Measurements from ENCODE around the gene PCDHGC3.
A peak's percentile ranks its signal among the peaks of the same experiment; 100 is the strongest.

Gene PCDHGC3

DNA sequence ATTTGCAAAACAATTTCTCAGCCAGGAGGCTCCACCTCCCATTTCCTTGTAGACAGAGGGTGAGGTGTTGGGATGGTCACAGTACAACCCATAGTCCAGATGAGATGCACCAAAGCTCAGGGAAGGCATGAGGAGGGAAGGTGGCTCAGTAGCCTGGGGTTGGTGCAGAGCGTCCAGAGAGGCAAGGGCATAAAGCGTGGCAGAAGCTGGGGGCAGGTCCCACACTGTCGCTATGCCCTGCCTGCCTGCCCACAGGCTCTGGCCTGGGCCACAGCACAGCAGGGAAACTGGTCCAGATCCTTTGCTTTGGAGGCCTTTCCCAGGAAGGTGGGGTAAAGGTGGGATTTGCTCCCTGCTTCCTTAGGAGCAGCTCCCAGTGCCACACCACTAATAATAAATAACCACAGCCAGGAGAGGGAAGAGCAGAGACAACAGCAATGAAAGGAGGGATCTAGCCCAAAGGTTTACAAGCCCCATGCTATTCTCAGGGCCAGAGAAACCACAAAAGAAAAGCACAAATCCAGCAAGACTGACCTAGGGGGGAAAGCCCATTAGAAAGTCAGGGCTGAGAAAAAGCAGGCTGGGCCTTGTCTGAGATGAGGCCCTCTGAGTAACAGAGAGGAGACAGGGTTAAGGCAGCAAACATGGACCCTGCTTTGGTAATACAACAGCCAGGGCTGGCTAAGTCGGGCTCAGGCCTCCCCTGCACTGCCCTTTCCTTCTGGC is 40.3 kb downstream of the PCDHGC3 start:
- H2BK120ac ChIP-seq (ENCODE audit: low read depth, low read length), result peak overlapping the region; percentile 29
- H4K8ac ChIP-seq (ENCODE audit: low read length), result peak overlapping the region; percentile 62
- peak overlapping the region; percentile 91 to 95 for H3K18ac ChIP-seq (ENCODE audit: low read depth in 1 of 2, low read length in 2 of 2)
- peak overlapping the region; percentile 90 for H3K9ac ChIP-seq (ENCODE audit: low read length)
- H3K4ac ChIP-seq (ENCODE audit: low read depth in 1 of 2, low read length in 2 of 2), result peak overlapping the region; percentile 80 to 98
- H3K27ac ChIP-seq (ENCODE audit: low read length, poor library complexity, severe bottlenecking), result peak overlapping the region; percentile 11
- DNase-seq, result peak; percentile 77
- H3K79me1 ChIP-seq (replicated peaks; ENCODE audit: low read length, poor library complexity, severe bottlenecking), result peaks cover 25% of the 10 kb centered on the region
- H3K23ac ChIP-seq (ENCODE audit: low read length in 2 of 2), result no peak overlapping the region
- H3K27me3 ChIP-seq (ENCODE audit: control insufficient read depth in 1 of 2, insufficient read depth in 1 of 2, low read length in 2 of 2), result no peaks in the 10 kb centered on the region
- peaks cover 39% of the 10 kb centered on the region for H3K4me1 ChIP-seq (ENCODE audit: control insufficient read depth, insufficient read depth, low read depth, low read length)
- H3K36me3 ChIP-seq (ENCODE audit: control insufficient read depth in 1 of 2, insufficient read depth in 2 of 2, low read depth in 1 of 2, low read length in 2 of 2), result peaks cover 26 to 54% of the 10 kb centered on the region in 2 experiments
- H3K4me3 ChIP-seq (ENCODE audit: insufficient read depth in 1 of 2, low read depth in 1 of 2, low read length in 2 of 2), result no peak overlapping the region
- no peak overlapping the region for H2BK5ac ChIP-seq (ENCODE audit: low read depth, low read length, poor library complexity, severe bottlenecking)
- H2BK12ac ChIP-seq (ENCODE audit: low read length in 2 of 2), result peak overlapping the region; percentile 99 to 100
- no peaks in the 10 kb centered on the region for H3K9me3 ChIP-seq (ENCODE audit: control insufficient read depth, low read length)
- H4K91ac ChIP-seq (ENCODE audit: low read length), result peak overlapping the region; percentile 96
- H3K14ac ChIP-seq (ENCODE audit: low read length in 2 of 2), result peak overlapping the region in 1 of 2 experiments; percentile 96
- H2BK15ac ChIP-seq (ENCODE audit: low read depth, poor library complexity, severe bottlenecking), result peak overlapping the region; percentile 54
- no peak overlapping the region for H3K4me2 ChIP-seq (ENCODE audit: low read length, poor library complexity, severe bottlenecking)
- 96% methylated on average over 3 of the region's 4 CpGs for WGBS
- H2AK5ac ChIP-seq (ENCODE audit: low read length, severe bottlenecking), result peak overlapping the region; percentile 41
- H2AFZ ChIP-seq (ENCODE audit: low read depth, low read length), result no peak overlapping the region

DNA sequence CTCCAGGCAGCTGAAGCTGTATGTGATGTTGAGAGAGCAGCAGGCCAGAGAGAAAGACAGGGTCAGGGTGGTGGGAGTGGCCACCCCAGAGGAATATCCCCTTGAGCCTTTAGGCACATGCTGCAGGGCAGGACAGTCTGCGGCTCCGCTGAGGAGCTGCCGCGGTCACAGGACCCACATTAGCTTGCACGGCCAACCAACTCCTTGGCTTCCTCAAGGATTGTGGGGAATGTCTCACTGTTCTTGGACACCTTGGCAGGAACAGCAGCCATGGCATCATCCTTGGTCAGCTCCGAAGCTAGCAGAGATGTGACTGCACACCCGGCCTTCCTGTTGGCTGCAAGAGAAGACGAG is 40.9 kb downstream of the PCDHGC3 start:
- Histone ChIP-seq H2BK12ac (ENCODE audit: low read length in 2 of 2) (peak overlapping the region; percentile 73 to 100), H3K27me3 (ENCODE audit: control insufficient read depth in 1 of 2, insufficient read depth in 1 of 2, low read length in 2 of 2) (no peaks in the 10 kb centered on the region), H3K4ac (ENCODE audit: low read depth in 1 of 2, low read length in 2 of 2) (peak overlapping the region; percentile 77 to 80), H2BK120ac (ENCODE audit: low read depth, low read length) (no peak overlapping the region), H3K36me3 (ENCODE audit: control insufficient read depth in 1 of 2, insufficient read depth in 2 of 2, low read depth in 1 of 2, low read length in 2 of 2) (peaks cover 21 to 48% of the 10 kb centered on the region in 2 experiments), H3K23ac (ENCODE audit: low read length in 2 of 2) (no peak overlapping the region), H2AFZ (ENCODE audit: low read depth, low read length) (no peak overlapping the region), H3K27ac (ENCODE audit: low read length, poor library complexity, severe bottlenecking) (peak overlapping the region; percentile 11), H3K9ac (ENCODE audit: low read length) (peak overlapping the region; percentile 90), H3K14ac (ENCODE audit: low read length in 2 of 2) (peak overlapping the region in 1 of 2 experiments; percentile 96), H2BK5ac (ENCODE audit: low read depth, low read length, poor library complexity, severe bottlenecking) (no peak overlapping the region), H3K18ac (ENCODE audit: low read depth in 1 of 2, low read length in 2 of 2) (peak overlapping the region; percentile 91 to 95), H3K79me1 (replicated peaks; ENCODE audit: low read length, poor library complexity, severe bottlenecking) (peaks cover 24% of the 10 kb centered on the region), H3K4me3 (ENCODE audit: insufficient read depth in 1 of 2, low read depth in 1 of 2, low read length in 2 of 2) (no peak overlapping the region), H3K4me1 (ENCODE audit: control insufficient read depth, insufficient read depth, low read depth, low read length) (peaks cover 39% of the 10 kb centered on the region), H3K4me2 (ENCODE audit: low read length, poor library complexity, severe bottlenecking) (no peak overlapping the region), H2AK5ac (ENCODE audit: low read length, severe bottlenecking) (peak overlapping the region; percentile 41), H4K8ac (ENCODE audit: low read length) (peak overlapping the region; percentile 30), H3K9me3 (ENCODE audit: control insufficient read depth, low read length) (no peaks in the 10 kb centered on the region), H2BK15ac (ENCODE audit: low read depth, poor library complexity, severe bottlenecking) (peak overlapping the region; percentile 75), H4K91ac (ENCODE audit: low read length) (peak overlapping the region; percentile 55)
- DNase-seq, result no peak
- 97% methylated on average over 8 of the region's 8 CpGs for WGBS

DNA sequence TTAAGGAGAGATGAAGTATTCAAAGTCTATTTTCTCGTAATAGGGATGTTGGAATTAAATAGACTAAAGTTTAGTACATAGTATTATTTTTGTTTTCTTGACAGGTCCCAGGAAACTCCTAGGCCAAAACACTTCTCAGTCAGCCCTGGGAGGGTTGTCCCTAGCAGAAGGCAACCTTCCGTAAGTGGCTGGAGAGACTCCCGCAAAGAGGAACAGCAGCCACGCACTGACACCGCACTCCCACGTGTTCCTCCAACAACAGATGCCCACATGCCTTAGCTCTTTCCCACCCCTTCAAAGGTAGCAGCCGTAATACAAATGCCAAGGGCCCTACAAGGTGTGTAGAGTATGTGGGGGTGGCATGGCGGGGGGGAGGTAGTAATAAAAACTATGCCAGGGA is 41.5 kb downstream of the PCDHGC3 start:
- Histone ChIP-seq H3K4ac (ENCODE audit: low read depth in 1 of 2, low read length in 2 of 2) (peak overlapping the region; percentile 75 to 82), H2BK120ac (ENCODE audit: low read depth, low read length) (peak overlapping the region; percentile 68), H3K36me3 (ENCODE audit: control insufficient read depth in 1 of 2, insufficient read depth in 2 of 2, low read depth in 1 of 2, low read length in 2 of 2) (peaks cover 14 to 42% of the 10 kb centered on the region in 2 experiments), H2AK5ac (ENCODE audit: low read length, severe bottlenecking) (peak overlapping the region; percentile 24), H3K4me3 (ENCODE audit: insufficient read depth in 1 of 2, low read depth in 1 of 2, low read length in 2 of 2) (no peak overlapping the region), H3K9ac (ENCODE audit: low read length) (peak overlapping the region; percentile 90), H3K18ac (ENCODE audit: low read depth in 1 of 2, low read length in 2 of 2) (peak overlapping the region; percentile 58 to 91), H4K91ac (ENCODE audit: low read length) (peak overlapping the region; percentile 71), H3K79me1 (replicated peaks; ENCODE audit: low read length, poor library complexity, severe bottlenecking) (peaks cover 19% of the 10 kb centered on the region), H3K4me2 (ENCODE audit: low read length, poor library complexity, severe bottlenecking) (no peak overlapping the region), H3K4me1 (ENCODE audit: control insufficient read depth, insufficient read depth, low read depth, low read length) (peaks cover 35% of the 10 kb centered on the region), H2AFZ (ENCODE audit: low read depth, low read length) (no peak overlapping the region), H3K14ac (ENCODE audit: low read length in 2 of 2) (peak overlapping the region in 1 of 2 experiments; percentile 82), H3K27me3 (ENCODE audit: control insufficient read depth in 1 of 2, insufficient read depth in 1 of 2, low read length in 2 of 2) (no peaks in the 10 kb centered on the region), H2BK12ac (ENCODE audit: low read length in 2 of 2) (peak overlapping the region; percentile 87 to 100), H4K8ac (ENCODE audit: low read length) (peak overlapping the region; percentile 33), H3K27ac (ENCODE audit: low read length, poor library complexity, severe bottlenecking) (no peak overlapping the region), H2BK5ac (ENCODE audit: low read depth, low read length, poor library complexity, severe bottlenecking) (no peak overlapping the region), H3K9me3 (ENCODE audit: control insufficient read depth, low read length) (no peaks in the 10 kb centered on the region), H3K23ac (ENCODE audit: low read length in 2 of 2) (no peak overlapping the region), H2BK15ac (ENCODE audit: low read depth, poor library complexity, severe bottlenecking) (peak overlapping the region; percentile 55)
- DNase-seq, result no peak
- 98% methylated on average over 4 of the region's 8 CpGs for WGBS

DNA sequence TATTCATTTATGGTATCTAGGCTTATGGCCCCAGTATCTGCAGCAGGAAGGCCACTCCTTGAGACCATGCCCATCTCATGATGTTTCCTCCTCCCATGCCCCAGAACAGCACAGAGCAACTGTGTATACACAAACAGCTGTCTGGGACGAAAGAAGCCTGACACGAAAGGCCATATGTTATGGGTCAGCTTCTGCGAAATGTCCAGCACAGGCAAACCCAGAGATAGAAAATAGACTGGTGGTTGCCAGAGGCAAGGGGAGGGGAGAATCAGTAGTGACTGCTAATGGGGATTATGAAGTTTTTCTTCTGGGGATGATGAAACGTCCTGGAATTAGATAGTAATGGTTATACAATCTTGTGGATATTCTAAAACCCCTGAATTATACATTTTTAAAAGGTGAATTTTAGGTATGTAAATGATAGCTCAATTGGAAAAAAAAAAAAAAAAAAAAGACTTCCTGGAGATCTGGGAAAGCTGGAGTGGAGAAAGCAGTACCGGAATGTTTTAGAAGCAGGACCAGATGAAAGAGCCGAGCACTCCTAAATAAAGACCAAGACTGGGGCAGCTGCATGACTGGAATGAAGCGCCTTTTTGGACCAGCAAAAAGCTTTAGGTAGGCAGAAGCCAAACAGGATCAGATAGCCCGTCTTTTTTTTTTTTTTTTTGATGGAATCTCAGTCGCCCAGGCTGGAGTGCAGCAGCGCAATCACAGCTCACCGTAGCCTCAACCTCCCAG is 42.3 kb downstream of the PCDHGC3 start:
- Histone ChIP-seq H2BK12ac (ENCODE audit: low read length in 2 of 2) (peak overlapping the region; percentile 7 to 89), H3K79me1 (replicated peaks; ENCODE audit: low read length, poor library complexity, severe bottlenecking) (peaks cover 19% of the 10 kb centered on the region), H3K18ac (ENCODE audit: low read depth in 1 of 2, low read length in 2 of 2) (peak overlapping the region; percentile 52 to 94), H2BK5ac (ENCODE audit: low read depth, low read length, poor library complexity, severe bottlenecking) (no peak overlapping the region), H3K27me3 (ENCODE audit: control insufficient read depth in 1 of 2, insufficient read depth in 1 of 2, low read length in 2 of 2) (no peaks in the 10 kb centered on the region), H3K9ac (ENCODE audit: low read length) (no peak overlapping the region), H3K4me3 (ENCODE audit: insufficient read depth in 1 of 2, low read depth in 1 of 2, low read length in 2 of 2) (no peak overlapping the region), H3K14ac (ENCODE audit: low read length in 2 of 2) (no peak overlapping the region), H3K23ac (ENCODE audit: low read length in 2 of 2) (no peak overlapping the region), H3K27ac (ENCODE audit: low read length, poor library complexity, severe bottlenecking) (no peak overlapping the region), H3K4me1 (ENCODE audit: control insufficient read depth, insufficient read depth, low read depth, low read length) (peaks cover 31% of the 10 kb centered on the region), H2AFZ (ENCODE audit: low read depth, low read length) (no peak overlapping the region), H2AK5ac (ENCODE audit: low read length, severe bottlenecking) (no peak overlapping the region), H3K36me3 (ENCODE audit: control insufficient read depth in 1 of 2, insufficient read depth in 2 of 2, low read depth in 1 of 2, low read length in 2 of 2) (peaks cover 14 to 46% of the 10 kb centered on the region in 2 experiments), H3K4ac (ENCODE audit: low read depth in 1 of 2, low read length in 2 of 2) (peak overlapping the region in 1 of 2 experiments; percentile 54), H3K4me2 (ENCODE audit: low read length, poor library complexity, severe bottlenecking) (no peak overlapping the region), H4K91ac (ENCODE audit: low read length) (no peak overlapping the region), H3K9me3 (ENCODE audit: control insufficient read depth, low read length) (no peaks in the 10 kb centered on the region), H2BK120ac (ENCODE audit: low read depth, low read length) (peak overlapping the region; percentile 68), H4K8ac (ENCODE audit: low read length) (no peak overlapping the region), H2BK15ac (ENCODE audit: low read depth, poor library complexity, severe bottlenecking) (no peak overlapping the region)
- DNase-seq, result peak; percentile 97
- 42% methylated on average over 8 of the region's 11 CpGs for WGBS

All from mesenchymal stem cell (in vitro differentiated cells and primary cell).